ENCODE results near the gene LCN1. TPM values are rescaled to one million over a fixed set of nuclear protein-coding genes. Genes with fewer than 3 reads are reported as not detected.

The LCN1 gene
- total and polyA plus RNA-seq, 4 donors, result not detected

DNA sequence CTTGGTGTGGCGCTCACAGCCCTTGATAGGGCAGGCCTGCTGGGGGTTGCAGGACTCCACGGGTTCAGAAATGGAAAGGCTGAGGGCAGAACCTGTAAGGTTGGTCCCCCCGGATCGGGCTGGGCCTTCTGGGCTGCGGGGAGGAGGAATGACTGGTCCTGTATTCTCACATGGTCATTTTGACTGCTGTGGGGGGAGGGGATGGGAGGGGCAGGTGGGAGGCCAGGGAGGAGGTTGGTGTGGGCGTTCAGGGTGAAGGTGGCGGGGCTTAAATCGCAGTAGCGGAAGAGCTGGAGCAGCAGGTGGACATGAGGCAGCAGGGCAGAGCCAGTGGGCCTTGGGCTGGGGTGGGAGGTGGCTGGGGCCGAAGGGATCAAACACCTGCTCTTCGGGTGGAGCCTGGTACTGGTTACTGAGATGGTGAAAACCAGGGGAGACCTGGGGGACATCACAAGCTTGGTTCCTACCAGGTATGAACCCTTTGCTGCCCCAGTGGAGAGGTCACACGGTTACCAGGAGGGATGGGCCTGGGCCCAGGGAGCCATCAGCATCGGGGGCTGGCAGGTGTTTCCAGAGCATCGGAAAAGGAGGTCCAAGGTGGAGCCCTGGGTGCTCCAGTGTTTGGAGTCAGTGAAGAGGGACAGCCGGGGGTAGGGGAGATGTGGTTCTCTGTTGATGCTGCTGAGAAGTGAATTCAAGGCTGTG, 18.9 kb upstream of the LCN1 start:
- H3K27ac ChIP-seq (ENCODE audit: low read depth in 1 of 2, low read length in 2 of 2), result no peak overlapping the region
- H3K4me3 ChIP-seq (ENCODE audit: low read depth in 1 of 3, low read length in 3 of 3), result no peak overlapping the region
- TF ChIP-seq, protein P1, sequence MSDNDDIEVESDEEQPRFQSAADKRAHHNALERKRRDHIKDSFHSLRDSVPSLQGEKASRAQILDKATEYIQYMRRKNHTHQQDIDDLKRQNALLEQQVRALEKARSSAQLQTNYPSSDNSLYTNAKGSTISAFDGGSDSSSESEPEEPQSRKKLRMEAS (IDR thresholded peaks at IDR 0.05), result no peak
- TF ChIP-seq HNF4G (IDR thresholded peaks at IDR 0.05) (no peak), HNF4A (conservative IDR thresholded peaks at IDR 0.05) (no peak), RXRA (IDR thresholded peaks at IDR 0.05) (no peak), EGR1 (IDR thresholded peaks at IDR 0.05; ENCODE audit: low read depth in 2 of 2) (no peak), FOXA2 (IDR thresholded peaks at IDR 0.05) (no peak), FOXA1 (IDR thresholded peaks at IDR 0.05) (no peak), RAD21 (IDR thresholded peaks at IDR 0.05) (no peak), GABPA (IDR thresholded peaks at IDR 0.05 in 1 of 2, conservative IDR thresholded peaks at IDR 0.05 in 1 of 2) (no peak), NR2F2 (IDR thresholded peaks at IDR 0.05) (no peak), TAF1 (conservative IDR thresholded peaks at IDR 0.05) (no peak), YY1 (IDR thresholded peaks at IDR 0.05) (no peak), SP1 (IDR thresholded peaks at IDR 0.05) (no peak), JUND (IDR thresholded peaks at IDR 0.05) (no peak)
- TF ChIP-seq, protein P2, sequence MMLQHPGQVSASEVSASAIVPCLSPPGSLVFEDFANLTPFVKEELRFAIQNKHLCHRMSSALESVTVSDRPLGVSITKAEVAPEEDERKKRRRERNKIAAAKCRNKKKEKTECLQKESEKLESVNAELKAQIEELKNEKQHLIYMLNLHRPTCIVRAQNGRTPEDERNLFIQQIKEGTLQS (IDR thresholded peaks at IDR 0.05), result no peak
- TF ChIP-seq, protein P3, sequence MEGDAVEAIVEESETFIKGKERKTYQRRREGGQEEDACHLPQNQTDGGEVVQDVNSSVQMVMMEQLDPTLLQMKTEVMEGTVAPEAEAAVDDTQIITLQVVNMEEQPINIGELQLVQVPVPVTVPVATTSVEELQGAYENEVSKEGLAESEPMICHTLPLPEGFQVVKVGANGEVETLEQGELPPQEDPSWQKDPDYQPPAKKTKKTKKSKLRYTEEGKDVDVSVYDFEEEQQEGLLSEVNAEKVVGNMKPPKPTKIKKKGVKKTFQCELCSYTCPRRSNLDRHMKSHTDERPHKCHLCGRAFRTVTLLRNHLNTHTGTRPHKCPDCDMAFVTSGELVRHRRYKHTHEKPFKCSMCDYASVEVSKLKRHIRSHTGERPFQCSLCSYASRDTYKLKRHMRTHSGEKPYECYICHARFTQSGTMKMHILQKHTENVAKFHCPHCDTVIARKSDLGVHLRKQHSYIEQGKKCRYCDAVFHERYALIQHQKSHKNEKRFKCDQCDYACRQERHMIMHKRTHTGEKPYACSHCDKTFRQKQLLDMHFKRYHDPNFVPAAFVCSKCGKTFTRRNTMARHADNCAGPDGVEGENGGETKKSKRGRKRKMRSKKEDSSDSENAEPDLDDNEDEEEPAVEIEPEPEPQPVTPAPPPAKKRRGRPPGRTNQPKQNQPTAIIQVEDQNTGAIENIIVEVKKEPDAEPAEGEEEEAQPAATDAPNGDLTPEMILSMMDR (IDR thresholded peaks at IDR 0.05; ENCODE audit: low read depth, low read length, missing input control), result no peak
- TF ChIP-seq, protein P4, sequence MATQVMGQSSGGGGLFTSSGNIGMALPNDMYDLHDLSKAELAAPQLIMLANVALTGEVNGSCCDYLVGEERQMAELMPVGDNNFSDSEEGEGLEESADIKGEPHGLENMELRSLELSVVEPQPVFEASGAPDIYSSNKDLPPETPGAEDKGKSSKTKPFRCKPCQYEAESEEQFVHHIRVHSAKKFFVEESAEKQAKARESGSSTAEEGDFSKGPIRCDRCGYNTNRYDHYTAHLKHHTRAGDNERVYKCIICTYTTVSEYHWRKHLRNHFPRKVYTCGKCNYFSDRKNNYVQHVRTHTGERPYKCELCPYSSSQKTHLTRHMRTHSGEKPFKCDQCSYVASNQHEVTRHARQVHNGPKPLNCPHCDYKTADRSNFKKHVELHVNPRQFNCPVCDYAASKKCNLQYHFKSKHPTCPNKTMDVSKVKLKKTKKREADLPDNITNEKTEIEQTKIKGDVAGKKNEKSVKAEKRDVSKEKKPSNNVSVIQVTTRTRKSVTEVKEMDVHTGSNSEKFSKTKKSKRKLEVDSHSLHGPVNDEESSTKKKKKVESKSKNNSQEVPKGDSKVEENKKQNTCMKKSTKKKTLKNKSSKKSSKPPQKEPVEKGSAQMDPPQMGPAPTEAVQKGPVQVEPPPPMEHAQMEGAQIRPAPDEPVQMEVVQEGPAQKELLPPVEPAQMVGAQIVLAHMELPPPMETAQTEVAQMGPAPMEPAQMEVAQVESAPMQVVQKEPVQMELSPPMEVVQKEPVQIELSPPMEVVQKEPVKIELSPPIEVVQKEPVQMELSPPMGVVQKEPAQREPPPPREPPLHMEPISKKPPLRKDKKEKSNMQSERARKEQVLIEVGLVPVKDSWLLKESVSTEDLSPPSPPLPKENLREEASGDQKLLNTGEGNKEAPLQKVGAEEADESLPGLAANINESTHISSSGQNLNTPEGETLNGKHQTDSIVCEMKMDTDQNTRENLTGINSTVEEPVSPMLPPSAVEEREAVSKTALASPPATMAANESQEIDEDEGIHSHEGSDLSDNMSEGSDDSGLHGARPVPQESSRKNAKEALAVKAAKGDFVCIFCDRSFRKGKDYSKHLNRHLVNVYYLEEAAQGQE (IDR thresholded peaks at IDR 0.05), result no peak
- TF ChIP-seq, protein P5, sequence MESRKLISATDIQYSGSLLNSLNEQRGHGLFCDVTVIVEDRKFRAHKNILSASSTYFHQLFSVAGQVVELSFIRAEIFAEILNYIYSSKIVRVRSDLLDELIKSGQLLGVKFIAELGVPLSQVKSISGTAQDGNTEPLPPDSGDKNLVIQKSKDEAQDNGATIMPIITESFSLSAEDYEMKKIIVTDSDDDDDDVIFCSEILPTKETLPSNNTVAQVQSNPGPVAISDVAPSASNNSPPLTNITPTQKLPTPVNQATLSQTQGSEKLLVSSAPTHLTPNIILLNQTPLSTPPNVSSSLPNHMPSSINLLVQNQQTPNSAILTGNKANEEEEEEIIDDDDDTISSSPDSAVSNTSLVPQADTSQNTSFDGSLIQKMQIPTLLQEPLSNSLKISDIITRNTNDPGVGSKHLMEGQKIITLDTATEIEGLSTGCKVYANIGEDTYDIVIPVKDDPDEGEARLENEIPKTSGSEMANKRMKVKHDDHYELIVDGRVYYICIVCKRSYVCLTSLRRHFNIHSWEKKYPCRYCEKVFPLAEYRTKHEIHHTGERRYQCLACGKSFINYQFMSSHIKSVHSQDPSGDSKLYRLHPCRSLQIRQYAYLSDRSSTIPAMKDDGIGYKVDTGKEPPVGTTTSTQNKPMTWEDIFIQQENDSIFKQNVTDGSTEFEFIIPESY (IDR thresholded peaks at IDR 0.05), result no peak
- H3K9me3 ChIP-seq (ENCODE audit: control insufficient read depth in 4 of 4, low read length in 3 of 4), result no peaks in the 10 kb centered on the region
- H3K4me1 ChIP-seq (ENCODE audit: control insufficient read depth in 4 of 4, insufficient read depth in 4 of 4, low read length in 3 of 4), result peaks cover 6 to 35% (median 23%) of the 10 kb centered on the region in 4 donors
- peaks cover 3 to 23% (median 9%) of the 10 kb centered on the region in 4 donors for H3K36me3 ChIP-seq (ENCODE audit: control insufficient read depth in 4 of 4, insufficient read depth in 3 of 4, low read depth in 1 of 4, low read length in 3 of 4)
- 96% methylated on average over 15 of the region's 15 CpGs for WGBS
- H3K27me3 ChIP-seq (ENCODE audit: control insufficient read depth in 4 of 4, insufficient read depth in 4 of 4, low read length in 3 of 4), result no peaks in the 10 kb centered on the region
- DNase-seq (ENCODE audit: low spot score), result no peak
- no peak overlapping the region for H3K9ac ChIP-seq (ENCODE audit: low read depth in 1 of 2, low read length in 2 of 2)
